K562 treated with DMSO at 1 percent for 48 hours (cell line): ENCODE data around the gene DCAF8L2. TPM values are rescaled to one million over a fixed set of nuclear protein-coding genes. Genes with fewer than 3 reads are reported as not detected.

Source experiments
- total RNA-seq: library from RNA; unstranded; fragments of 300-600 nt; gene quantifications from 2 replicates; pipeline ENCODE4 v1.2.3, GENCODE V29; 2022; ENCODE audit warnings: low replicate concordance; ENCODE audit errors: extremely low read depth

The DCAF8L2 gene
- total RNA-seq: not detected in 2 replicates

GRCh38 chrX:27590044-27590443 is at the start of gene DCAF8L2:
TSS of gene DCAF8L2 (plus strand) at chrX:27590344. CDS start at chrX:27746896, 156,552 bp downstream.

Other genes starting within 250 kb of the DCAF8L2 start
- gene PPP4R3C, start 127.0 kb upstream of the DCAF8L2 start, total RNA-seq: not detected in 2 replicates
- gene MAGEB10, start 217.6 kb downstream of the DCAF8L2 start, total RNA-seq: not detected in 2 replicates